ENCODE measurements around the gene DUSP10.

Gene DUSP10

GRCh38 chr1:221762121-221762520 lies 20.2 kb upstream of the DUSP10 start:
- DNase-seq (ENCODE audit: low spot score), result no peak

GRCh38 chr1:221761354-221762002 lies 19.6 kb upstream of the DUSP10 start:
- no peak for DNase-seq (ENCODE audit: low spot score)

- DNase-seq (ENCODE audit: low spot score), result no peak
Measured at GRCh38 chr1:221760911-221761310, 19.0 kb upstream of the DUSP10 start.

- no peak for DNase-seq (ENCODE audit: low spot score)
Measured at GRCh38 chr1:221759436-221759835, 17.5 kb upstream of the DUSP10 start.

- no peak for DNase-seq (ENCODE audit: low spot score)
Measured at GRCh38 chr1:221758455-221758854, 16.6 kb upstream of the DUSP10 start.

GRCh38 chr1:221756830-221757551 lies 15.1 kb upstream of the DUSP10 start:
- DNase-seq (ENCODE audit: low spot score), result no peak

GRCh38 chr1:221753828-221754188 lies 11.9 kb upstream of the DUSP10 start:
- no peak for DNase-seq (ENCODE audit: low spot score)

- DNase-seq (ENCODE audit: low spot score), result no peak
Measured at GRCh38 chr1:221751226-221751887, 9.5 kb upstream of the DUSP10 start.

- no peak for DNase-seq (ENCODE audit: low spot score)
Measured at GRCh38 chr1:221748981-221749380, 7.1 kb upstream of the DUSP10 start.

GRCh38 chr1:221747839-221748238 lies 6.0 kb upstream of the DUSP10 start:
- no peak for DNase-seq (ENCODE audit: low spot score)

GRCh38 chr1:221743416-221744208 lies 1.7 kb upstream of the DUSP10 start:
- DNase-seq (ENCODE audit: low spot score), result no peak

- peak; percentile 90 for DNase-seq (ENCODE audit: low spot score)
Measured at GRCh38 chr1:221742555-221743415, 896 bp upstream of the DUSP10 start.

- DNase-seq (ENCODE audit: low spot score), result peak; percentile 15
Measured at GRCh38 chr1:221740993-221741702, 741 bp downstream of the DUSP10 start.

GRCh38 chr1:221740369-221740992 lies 1.4 kb downstream of the DUSP10 start:
- DNase-seq (ENCODE audit: low spot score), result peak; percentile 14

- no peak for DNase-seq (ENCODE audit: low spot score)
Measured at GRCh38 chr1:221739677-221740025, 2.2 kb downstream of the DUSP10 start.

- no peak for DNase-seq (ENCODE audit: low spot score)
Measured at GRCh38 chr1:221739018-221739676, 2.7 kb downstream of the DUSP10 start.

GRCh38 chr1:221736714-221737113 lies 5.2 kb downstream of the DUSP10 start:
- DNase-seq (ENCODE audit: low spot score), result no peak

- DNase-seq (ENCODE audit: low spot score), result no peak
Measured at GRCh38 chr1:221735999-221736398, 5.9 kb downstream of the DUSP10 start.

GRCh38 chr1:221734187-221734586 lies 7.7 kb downstream of the DUSP10 start:
- DNase-seq (ENCODE audit: low spot score), result no peak

GRCh38 chr1:221732052-221732451 lies 9.8 kb downstream of the DUSP10 start:
- DNase-seq (ENCODE audit: low spot score), result no peak

All from HuH-7 (cell line).